H1 (cell line): Measurements from ENCODE around the gene WRAP53. TPM values are rescaled to one million over a fixed set of nuclear protein-coding genes. Genes with fewer than 3 reads are reported as not detected.

Experiments
- CTCF ChIA-PET: fragments of 300-600 bp; sonication (Branson Sonifier 250); formaldehyde crosslinking; loops from one replicate; lab custom pipeline; 2021; ENCODE audit not compliant: partially characterized antibody; lab: Charles Lee
- POLR2A ChIA-PET: fragments of 300-600 bp; sonication (Branson Sonifier 250); formaldehyde crosslinking; loops from one replicate; lab custom pipeline; 2021; ENCODE audit warnings: inconsistent platforms; ENCODE audit not compliant: partially characterized antibody; lab: Charles Lee
- DNase-seq, 2 experiments: peaks; one replicate each; pipeline versions ENCODE4 v3.0.0 to v3.0.0-alpha.2; 2010 to 2022; ENCODE audit warnings: low spot score in 2 of 2, low read depth in 1 of 2, mixed read lengths in 1 of 2
- FAIRE-seq: peaks from 2 replicates; lab custom pipeline; 2011; peaks lifted over from hg19 to GRCh38; lab: Jason Lieb, UNC
- H2AFZ ChIP-seq: 2 replicates; pipeline ENCODE4 v1.8.1; 2012; ENCODE audit warnings: low read length, inconsistent platforms
- H2AK5ac ChIP-seq: 2 replicates; pipeline ENCODE4 v1.6.1; 2013; ENCODE audit warnings: low read depth, low read length
- H2BK120ac ChIP-seq: replicated peaks from 2 replicates; pipeline ENCODE3; 2013; ENCODE audit warnings: low read depth, low read length, inconsistent platforms
- H2BK12ac ChIP-seq: 2 replicates; pipeline ENCODE4 v1.6.1; 2013; ENCODE audit warnings: low read depth, low read length
- H2BK15ac ChIP-seq: 2 replicates; pipeline ENCODE4 v1.6.1; 2013; ENCODE audit warnings: low read length
- H2BK20ac ChIP-seq: 2 replicates; pipeline ENCODE4 v1.6.1; 2013; ENCODE audit warnings: low read length
- H2BK5ac ChIP-seq: 2 replicates; pipeline ENCODE4 v1.6.1; 2013; ENCODE audit warnings: low read depth, low read length
- H3K14ac ChIP-seq: 2 replicates; pipeline ENCODE4 v1.6.1; 2013; ENCODE audit warnings: inconsistent platforms; ENCODE audit not compliant: insufficient read length
- H3K18ac ChIP-seq: 2 replicates; pipeline ENCODE4 v1.6.1; 2013; ENCODE audit warnings: low read length; ENCODE audit errors: extremely low read depth
- H3K23ac ChIP-seq: 2 replicates; pipeline ENCODE4 v1.6.1; 2013; ENCODE audit warnings: inconsistent platforms; ENCODE audit not compliant: insufficient read length
- H3K23me2 ChIP-seq: 2 replicates; pipeline ENCODE4 v1.6.1; 2013; ENCODE audit warnings: low read depth, low read length
- H3K27ac ChIP-seq: 2 replicates; pipeline ENCODE4 v1.6.1; 2011; ENCODE audit warnings: low read depth, low read length, inconsistent platforms
- H3K27me3 ChIP-seq, 4 experiments: replicated peaks in 1 of 4; 1 replicate in 1 of 4; 2 replicates in 3 of 4; pipeline versions ENCODE4 v1.6.1 to v1.8.1; 2011 to 2013; ENCODE audit warnings: low read length in 3 of 4, mild to moderate bottlenecking in 3 of 4, inconsistent platforms in 2 of 4, mixed read lengths in 2 of 4, moderate library complexity in 1 of 4; ENCODE audit not compliant: control insufficient read depth in 3 of 4, insufficient read depth in 3 of 4; ENCODE audit errors: extremely low read depth in 1 of 4
- H3K36me3 ChIP-seq, 4 experiments: 2 replicates each; pipeline versions ENCODE4 v1.6.1 to v1.8.1; 2011 to 2013; ENCODE audit warnings: mild to moderate bottlenecking in 4 of 4, low read length in 3 of 4, moderate library complexity in 2 of 4, control low read depth in 1 of 4, inconsistent platforms in 1 of 4; ENCODE audit not compliant: insufficient read depth in 4 of 4, control insufficient read depth in 2 of 4
- H3K4ac ChIP-seq: replicated peaks from 2 replicates; pipeline ENCODE3; 2013; ENCODE audit warnings: low read length, low read depth, mixed read lengths, inconsistent platforms; ENCODE audit not compliant: insufficient read length
- H3K4me1 ChIP-seq, 4 experiments: replicated peaks in 1 of 4; 1 replicate in 1 of 4; 2 replicates in 3 of 4; pipeline versions ENCODE4 v1.6.1 to v1.8.1; 2011 to 2013; ENCODE audit warnings: low read length in 3 of 4, inconsistent platforms in 2 of 4, mixed read lengths in 1 of 4; ENCODE audit not compliant: insufficient read depth in 4 of 4, control insufficient read depth in 3 of 4
- H3K4me2 ChIP-seq, 2 experiments: 2 replicates each; pipeline versions ENCODE4 v1.6.1 to v1.8.1; 2011 to 2013; ENCODE audit warnings: low read depth in 2 of 2, low read length in 2 of 2, control low read depth in 1 of 2, inconsistent platforms in 1 of 2, mild to moderate bottlenecking in 1 of 2; ENCODE audit not compliant: insufficient read depth in 1 of 2
- H3K4me3 ChIP-seq, 4 experiments: fragments of 200-600, 300-600 bp in 1 of 4; sonication (generic), shearing (Covaris generic), sonication (Bioruptor Twin) in 1 of 4; 2 replicates each; pipeline versions ENCODE4 v1.5.1 to v1.8.1; 2011 to 2016; ENCODE audit warnings: low read length in 4 of 4, low read depth in 3 of 4, control low read depth in 2 of 4, inconsistent platforms in 2 of 4, mild to moderate bottlenecking in 2 of 4, mixed read lengths in 1 of 4, moderate library complexity in 1 of 4; ENCODE audit not compliant: insufficient read depth in 2 of 4; ENCODE audit errors: extremely low read depth in 1 of 4
- H3K56ac ChIP-seq: replicated peaks from 2 replicates; pipeline ENCODE3; 2013; ENCODE audit warnings: low read depth, mild to moderate bottlenecking, mixed read lengths, low read length, inconsistent platforms; ENCODE audit not compliant: insufficient read length
- H3K79me1 ChIP-seq: 2 replicates; pipeline ENCODE4 v1.6.1; 2013; ENCODE audit warnings: low read depth, low read length, control low read depth
- H3K79me2 ChIP-seq, 2 experiments: 2 replicates each; pipeline versions ENCODE4 v1.6.1 to v1.8.1; 2012 to 2013; ENCODE audit warnings: low read length in 2 of 2, mild to moderate bottlenecking in 2 of 2, inconsistent platforms in 1 of 2; ENCODE audit not compliant: insufficient read depth in 2 of 2, control insufficient read depth in 1 of 2
- H3K9ac ChIP-seq, 4 experiments: replicated peaks in 1 of 4; 1 replicate in 1 of 4; 2 replicates in 3 of 4; pipeline versions ENCODE4 v1.6.1 to v1.8.1; 2011 to 2013; ENCODE audit warnings: low read depth in 3 of 4, low read length in 3 of 4, control low read depth in 2 of 4, mild to moderate bottlenecking in 2 of 4, moderate library complexity in 2 of 4, inconsistent platforms in 1 of 4; ENCODE audit errors: extremely low read depth in 1 of 4
- H3K9me3 ChIP-seq, 2 experiments: 2 replicates each; pipeline versions ENCODE4 v1.6.1 to v1.8.1; 2012 to 2013; ENCODE audit warnings: mild to moderate bottlenecking in 2 of 2, moderate library complexity in 2 of 2, control low read depth in 1 of 2, inconsistent platforms in 1 of 2, low read depth in 1 of 2, low read length in 1 of 2, mixed read lengths in 1 of 2; ENCODE audit not compliant: insufficient read depth in 2 of 2
- H4K20me1 ChIP-seq, 2 experiments: replicated peaks in 1 of 2; 2 replicates each; pipeline versions ENCODE3 to v1.8.1; 2011 to 2013; ENCODE audit warnings: inconsistent platforms in 2 of 2, low read length in 2 of 2, mild to moderate bottlenecking in 1 of 2; ENCODE audit not compliant: insufficient read depth in 2 of 2, control insufficient read depth in 1 of 2
- H4K5ac ChIP-seq: 2 replicates; pipeline ENCODE4 v1.6.1; 2013; ENCODE audit warnings: low read length, low read depth, mixed read lengths, inconsistent platforms; ENCODE audit not compliant: insufficient read length
- H4K8ac ChIP-seq: 2 replicates; pipeline ENCODE4 v1.8.0; 2013; ENCODE audit warnings: mild to moderate bottlenecking, moderate library complexity, low read length, inconsistent platforms; ENCODE audit not compliant: insufficient read depth; ENCODE audit errors: extremely low read depth
- H4K91ac ChIP-seq: replicated peaks from 2 replicates; pipeline ENCODE3; 2013; ENCODE audit warnings: low read length, mixed read lengths, inconsistent platforms; ENCODE audit not compliant: insufficient read length
- BACH1 ChIP-seq: IDR thresholded peaks from 2 replicates; pipeline ENCODE4 v1.6.1; 2012; ENCODE audit warnings: low read length, improper control_type of control experiment
- CBX5 ChIP-seq: fragments of 300-800, 300-1000 bp; sonication (generic); IDR thresholded peaks from 2 replicates; pipeline ENCODE4 v1.7.1; 2016; ENCODE audit warnings: antibody characterized with exemption, low read length, low read depth
- EZH2 ChIP-seq: fragments of 200-600 bp; sonication (generic); IDR thresholded peaks from 2 replicates; pipeline ENCODE4 v1.7.1; 2012; ENCODE audit warnings: low read depth, mild to moderate bottlenecking, moderate library complexity, low read length, inconsistent platforms; ENCODE audit not compliant: severe bottlenecking
- GTF2F1 ChIP-seq: IDR thresholded peaks from 2 replicates; pipeline ENCODE4 v1.6.1; 2012; ENCODE audit warnings: low read depth, low read length, improper control_type of control experiment, borderline replicate concordance
- MAFK ChIP-seq: IDR thresholded peaks from 2 replicates; pipeline ENCODE4 v1.6.1; 2012; ENCODE audit warnings: low read depth, mild to moderate bottlenecking, improper control_type of control experiment, low read length
- POU5F1 ChIP-seq: IDR thresholded peaks from 2 replicates; pipeline ENCODE4 v1.6.1; 2011; ENCODE audit warnings: low read depth, mild to moderate bottlenecking, low read length, moderate library complexity
- RNF2 ChIP-seq: fragments of 200-900, 300-1000 bp; sonication (generic); IDR thresholded peaks from 2 replicates; pipeline ENCODE4 v1.7.1; 2016; ENCODE audit warnings: borderline replicate concordance, low read depth, mild to moderate bottlenecking, antibody characterized with exemption, low read length; ENCODE audit not compliant: poor library complexity, severe bottlenecking; ENCODE audit errors: missing control alignments
- SAP30 ChIP-seq: fragments of 300-600 bp; sonication (generic); IDR thresholded peaks from 2 replicates; pipeline ENCODE4 v1.7.1; 2012; ENCODE audit warnings: low read length, moderate library complexity, mild to moderate bottlenecking, inconsistent platforms; ENCODE audit not compliant: insufficient read depth, insufficient replicate concordance
- SIN3A ChIP-seq, 2 experiments: IDR thresholded peaks in 1 of 2; conservative IDR thresholded peaks in 1 of 2; 2 replicates each; pipeline ENCODE4 v1.6.1; 2011 to 2012; ENCODE audit warnings: low read length in 2 of 2, improper control_type of control experiment in 1 of 2, low read depth in 1 of 2, mild to moderate bottlenecking in 1 of 2
- TCF12 ChIP-seq: IDR thresholded peaks from 2 replicates; pipeline ENCODE4 v1.6.1; 2011; ENCODE audit warnings: low read depth, mild to moderate bottlenecking, low read length
- YY1 ChIP-seq: IDR thresholded peaks from 2 replicates; pipeline ENCODE4 v1.6.1; 2011; ENCODE audit warnings: low read depth, mild to moderate bottlenecking, low read length
- ZNF274 ChIP-seq: IDR thresholded peaks from 2 replicates; pipeline ENCODE4 v1.7.0; 2012; ENCODE audit warnings: low read length, borderline replicate concordance; ENCODE audit errors: extremely low read depth
- WGBS, 2 experiments: shearing (Covaris generic) in 1 of 2; methylation state at CpG; one replicate each; pipeline versions ENCODE4 v1.1.6 to v1.1.7; 2013 to 2015; ENCODE audit warnings: low lambda C conversion rate in 2 of 2, mixed read lengths in 2 of 2, inconsistent platforms in 1 of 2, low coverage in 1 of 2, missing lambda C conversion rate in 1 of 2; ENCODE audit not compliant: insufficient replicate concordance in 2 of 2, insufficient coverage in 1 of 2, insufficient read length in 1 of 2; ENCODE audit errors: extremely low coverage in 1 of 2, missing lambda C conversion rate in 1 of 2; 5-methylcytosine and 5-hydroxymethylcytosine counted together
- polyA plus RNA-seq, 7 experiments: library from polyadenylated mRNA; depleted of rRNA in 3 of 7; stranded (reverse) in 5 of 7; unstranded in 2 of 7; fragments of >200 nt in 5 of 7; fragments of 200-250 nt in 2 of 7; gene quantifications; 1 replicate in 5 of 7; 2 replicates in 1 of 7; 4 replicates in 1 of 7; pipeline versions ENCODE4 v1.2.1 to v1.2.3, GENCODE V29; 2011 to 2013; ENCODE audit warnings: missing spikeins in 2 of 7, mixed read lengths in 2 of 7
- total RNA-seq: library from RNA; stranded (reverse); fragmentation: NEBNext Ultra II Directional; extraction: Animal tissue kit (Norgen Biotek cat#: 25700); gene quantifications from 2 replicates; pipeline ENCODE4 v1.2.1, GENCODE V29; 2021

The WRAP53 gene
- total and polyA plus RNA-seq, 2 of the 8 experiments (the other 6 are each of a cell fraction or from before 2014, with no cell fraction given): 29.2 to 30.1 TPM

DNA sequence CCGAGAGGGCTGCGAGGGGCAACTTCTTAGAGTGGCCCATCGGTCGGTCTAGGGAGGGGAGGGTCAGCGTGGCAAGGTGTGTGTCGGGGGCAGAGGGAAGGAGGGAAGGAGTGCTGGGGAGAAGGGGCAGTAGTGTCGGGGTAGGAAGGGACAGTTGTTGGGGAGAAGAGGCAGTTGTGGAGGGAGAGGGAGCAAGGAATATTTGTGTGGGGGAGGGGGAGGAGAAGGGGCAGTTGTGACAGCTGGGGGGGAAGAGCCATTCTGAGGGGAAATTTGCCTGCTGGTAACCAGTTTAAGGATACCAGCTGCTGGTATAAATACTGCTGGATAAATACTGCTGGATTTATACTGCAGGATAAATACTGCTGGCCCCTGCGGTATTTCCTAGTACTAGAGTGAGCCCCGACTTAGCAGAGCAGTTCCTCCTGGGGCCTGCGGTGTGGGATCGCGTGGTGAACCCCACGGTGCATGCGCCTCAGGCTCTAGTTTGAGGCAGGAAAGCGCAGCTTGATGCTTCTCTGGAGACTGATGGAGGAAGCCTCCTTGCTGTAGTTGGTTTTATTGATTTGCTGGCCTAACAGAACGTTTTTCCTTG is 29.6 kb downstream of the WRAP53 start:
- no peak for FAIRE-seq
- Histone ChIP-seq H3K27ac (no peak overlapping the region), H3K9ac (no peak overlapping the region)
- TF ChIP-seq SIN3A (conservative IDR thresholded peaks at IDR 0.05 in 1 of 2, IDR thresholded peaks at IDR 0.05 in 1 of 2; ENCODE audit: low read depth in 1 of 2, low read length in 2 of 2) (peak in 1 of 2 experiments; percentile 67; a peak in 1 of 4 replicates), CBX5 (no peak), ZNF274 (no peak), MAFK (no peak), GTF2F1 (no peak), SAP30 (peak; percentile 94), TCF12 (no peak), POU5F1 (no peak), EZH2 (no peak), BACH1 (no peak), YY1 (no peak), RNF2 (no peak)

More for the DNA sequence above, 29.6 kb downstream of the WRAP53 start:
- H3K18ac ChIP-seq: no peak overlapping the region
- H3K79me1 ChIP-seq: no peaks in the 10 kb centered on the region; the same call in 1 of the 2 replicates
- no peak overlapping the region for H2BK12ac ChIP-seq
- H3K27me3 ChIP-seq: peaks cover 0 to 14% (median 7%) of the 10 kb centered on the region in 4 experiments; a peak in 3 of 7 replicates
- peaks cover 9% of the 10 kb centered on the region for H3K23me2 ChIP-seq
- H4K20me1 ChIP-seq: no peaks in the 10 kb centered on the region
- WGBS, 2 experiments: 23% methylated on average over 11 of the region's 16 CpGs; no CpG with 5 or more reads in 1 of the 2 experiments
- no peak overlapping the region for H3K4ac ChIP-seq
- no peak overlapping the region for H4K5ac ChIP-seq
- H4K91ac ChIP-seq: no peak overlapping the region
- H3K79me2 ChIP-seq: no peaks in the 10 kb centered on the region
- H2AK5ac ChIP-seq: no peak overlapping the region
- no peak overlapping the region for H3K56ac ChIP-seq
- peak overlapping the region; percentile 70 to 93 for H3K4me2 ChIP-seq
- ChIA-PET CTCF (interaction anchor here (0.6 to 10.1 kb wide), 6 partner anchors 13 to 408 kb away, joined by 3 to 86 read pairs (median 25); partner anchors contain the start of genes EFNB3, SHBG, TP53 and WRAP53), POLR2A (interaction anchor here (1.0 to 8.8 kb wide), 7 partner anchors 12 to 139 kb away, joined by 3 to 88 read pairs (median 5); partner anchors contain the start of genes ATP1B2, EFNB3, NAA38 and SOX15)
- H3K14ac ChIP-seq: no peak overlapping the region
- H4K8ac ChIP-seq: no peak overlapping the region; the same call in 1 of the 2 replicates
- no peak overlapping the region for H2AFZ ChIP-seq
- H2BK120ac ChIP-seq: no peak overlapping the region
- H3K4me3 ChIP-seq: peak overlapping the region; percentile 54 to 81 (median 71)
- no peak overlapping the region for H2BK5ac ChIP-seq
- peaks cover 5 to 17% (median 9%) of the 10 kb centered on the region in 4 experiments for H3K4me1 ChIP-seq
- H3K23ac ChIP-seq: no peak overlapping the region
- no peaks in the 10 kb centered on the region for H3K9me3 ChIP-seq
- H2BK20ac ChIP-seq: no peak overlapping the region
- H3K36me3 ChIP-seq: no peaks in the 10 kb centered on the region
- no peak overlapping the region for H2BK15ac ChIP-seq
- no peak for DNase-seq
